GM23248 (cell line): ENCODE data around the gene NKX2-8. TPM values are rescaled to one million over a fixed set of nuclear protein-coding genes. Genes with fewer than 3 reads are reported as not detected.

Source experiments
- DNase-seq: peaks from one replicate; pipeline ENCODE4 v3.0.0-alpha.2; 2015
- H2AFZ ChIP-seq: fragments of 200-600 bp; sonication (generic); 2 replicates; pipeline ENCODE4 v1.6.1; 2016; ENCODE audit warnings: antibody characterized with exemption
- H3F3A ChIP-seq: fragments of 200-600 bp; sonication (generic); 2 replicates; pipeline ENCODE4 v1.6.1; 2016; ENCODE audit warnings: mild to moderate bottlenecking, antibody characterized with exemption, mixed run types; ENCODE audit not compliant: insufficient read depth
- H3K27ac ChIP-seq: fragments of 200-600 bp; sonication (generic); 2 replicates; pipeline ENCODE4 v1.5.1; 2016; ENCODE audit warnings: mild to moderate bottlenecking
- H3K27me3 ChIP-seq: fragments of 200-600 bp; sonication (generic); replicated peaks from 2 replicates; pipeline ENCODE4 v1.6.1; 2016; ENCODE audit warnings: mild to moderate bottlenecking; ENCODE audit not compliant: insufficient read depth
- H3K36me3 ChIP-seq: fragments of 200-600 bp; sonication (generic); 2 replicates; pipeline ENCODE4 v1.6.1; 2016; ENCODE audit warnings: low read depth, mild to moderate bottlenecking
- H3K4me1 ChIP-seq: fragments of 200-600 bp; sonication (generic); 2 replicates; pipeline ENCODE4 v1.6.1; 2016; ENCODE audit warnings: mild to moderate bottlenecking; ENCODE audit not compliant: insufficient read depth
- H3K4me2 ChIP-seq: fragments of 200-600 bp; sonication (generic); one replicate; pipeline ENCODE4 v1.6.1; 2016; ENCODE audit warnings: mild to moderate bottlenecking; ENCODE audit not compliant: unreplicated experiment
- H3K4me3 ChIP-seq: fragments of 200-600 bp; sonication (generic); 2 replicates; pipeline ENCODE4 v1.5.1; 2016; ENCODE audit warnings: mild to moderate bottlenecking
- H3K79me2 ChIP-seq: fragments of 200-600 bp; sonication (generic); 2 replicates; pipeline ENCODE4 v1.6.1; 2016; ENCODE audit warnings: mild to moderate bottlenecking; ENCODE audit not compliant: insufficient read depth
- H3K9ac ChIP-seq: fragments of 200-600 bp; sonication (generic); 2 replicates; pipeline ENCODE4 v1.6.1; 2016; ENCODE audit warnings: mild to moderate bottlenecking
- H3K9me2 ChIP-seq: fragments of 200-600 bp; sonication (generic); 2 replicates; pipeline ENCODE4 v1.6.1; 2016; ENCODE audit warnings: mixed run types, mild to moderate bottlenecking, moderate library complexity; ENCODE audit not compliant: insufficient read depth
- H3K9me3 ChIP-seq: fragments of 200-600 bp; sonication (generic); one replicate; pipeline ENCODE4 v1.6.1; 2017; ENCODE audit warnings: low read depth
- H4K20me1 ChIP-seq: fragments of 200-600 bp; sonication (generic); 2 replicates; pipeline ENCODE4 v1.6.0; 2016; ENCODE audit not compliant: insufficient read depth
- EZH2 ChIP-seq: fragments of 200-600 bp; sonication (generic); IDR thresholded peaks from 2 replicates; pipeline ENCODE4 v1.6.1; 2018; ENCODE audit warnings: antibody characterized with exemption, mild to moderate bottlenecking; ENCODE audit not compliant: insufficient read depth, poor library complexity, severe bottlenecking
- EZH2phosphoT487 ChIP-seq: fragments of 200-600 bp; sonication (generic); IDR thresholded peaks from 2 replicates; pipeline ENCODE4 v1.6.1; 2018; ENCODE audit warnings: antibody characterized with exemption, moderate library complexity, mild to moderate bottlenecking, low read depth; ENCODE audit not compliant: insufficient read depth
- WGBS, 2 experiments: methylation state at CpG; one replicate each; pipeline ENCODE4 v1.1.6; 2015 to 2017; ENCODE audit warnings: low lambda C conversion rate in 2 of 2, low coverage in 1 of 2; ENCODE audit errors: missing lambda C conversion rate in 2 of 2; 5-methylcytosine and 5-hydroxymethylcytosine counted together
- in situ Hi-C: fragments of 300-500 bp; cut with MboI; formaldehyde crosslinking; loops from 2 replicates; pipeline ENCODE4 v1.15.0; 2020
- polyA plus RNA-seq: library from polyadenylated mRNA; unstranded; fragments of >200 nt; fragmentation: Nextera tagmentation; extraction: Ambion mirVana; gene quantifications from 2 replicates; pipeline ENCODE4 v1.2.1, GENCODE V29; 2016
- total RNA-seq: library from RNA; depleted of rRNA; stranded (reverse); fragments of >200 nt; shearing (Covaris generic); gene quantifications from 2 replicates; pipeline ENCODE4 v1.2.3, GENCODE V29; 2014

Gene NKX2-8
- total and polyA plus RNA-seq, 2 experiments from 2014 or later = not detected

DNA sequence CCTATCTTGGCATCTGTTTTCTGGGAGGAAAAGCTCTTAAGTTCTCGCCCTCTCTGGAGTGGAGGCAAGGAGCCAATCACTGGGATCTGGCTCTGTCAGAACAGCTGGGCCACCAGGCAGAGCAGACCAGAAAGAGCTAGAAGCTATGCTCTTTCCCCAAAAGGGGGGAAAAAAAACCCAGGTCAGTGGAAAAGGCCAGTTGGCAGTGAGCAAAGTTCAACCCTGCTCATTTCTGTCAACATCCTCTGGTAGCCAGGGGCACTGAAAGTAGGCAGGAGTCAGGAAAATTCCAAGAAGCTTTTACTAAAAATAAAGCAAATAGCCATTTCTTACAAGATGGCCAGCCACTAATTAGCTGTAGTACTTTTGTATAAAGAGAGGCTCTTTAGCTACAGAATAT lies 42.6 kb upstream of the NKX2-8 start:
- Histone ChIP-seq H3K4me1 (no peaks in the 10 kb centered on the region), H3K27me3 (peaks cover 18% of the 10 kb centered on the region), H3K4me3 (no peak overlapping the region), H3F3A (no peaks in the 10 kb centered on the region), H2AFZ (no peak overlapping the region), H3K36me3 (no peaks in the 10 kb centered on the region), H4K20me1 (no peaks in the 10 kb centered on the region), H3K9me2 (no peaks in the 10 kb centered on the region), H3K9ac (no peak overlapping the region), H3K9me3 (no peaks in the 10 kb centered on the region), H3K4me2 (no peak overlapping the region), H3K27ac (no peak overlapping the region), H3K79me2 (no peaks in the 10 kb centered on the region)
- in situ Hi-C loops = no loop called here
- 20 to 22% methylated on average over 1 of the region's 1 CpG for WGBS, 2 experiments
- DNase-seq = no peak
- no peak for TF ChIP-seq EZH2phosphoT487
- TF ChIP-seq EZH2 = no peak

GRCh38 chr14:36619853-36620252 lies 37.4 kb upstream of the NKX2-8 start:
- 28 to 30% methylated on average over 2 of the region's 2 CpGs for WGBS, 2 experiments
- TF ChIP-seq EZH2 (no peak), EZH2phosphoT487 (no peak)

GRCh38 chr14:36619131-36619530 lies 36.7 kb upstream of the NKX2-8 start:
- no peaks in the 10 kb centered on the region for H3K79me2 ChIP-seq
- in situ Hi-C loops = no loop called here
- no peak for TF ChIP-seq EZH2phosphoT487
- TF ChIP-seq EZH2 = no peak
- 0 out of 2 replicates have a peak, but pooled peaks cover 4% of the 10 kb centered on the region for H3K27me3 ChIP-seq
- no peaks in the 10 kb centered on the region for H3F3A ChIP-seq
- DNase-seq = no peak
- H3K9me2 ChIP-seq = no peaks in the 10 kb centered on the region
- H3K27ac ChIP-seq = no peak overlapping the region
- no peaks in the 10 kb centered on the region for H4K20me1 ChIP-seq
- no peaks in the 10 kb centered on the region for H3K36me3 ChIP-seq
- H3K4me1 ChIP-seq = no peaks in the 10 kb centered on the region
- H2AFZ ChIP-seq = no peak overlapping the region
- no peak overlapping the region for H3K4me3 ChIP-seq
- no peaks in the 10 kb centered on the region for H3K9me3 ChIP-seq
- no peak overlapping the region for H3K9ac ChIP-seq
- no peak overlapping the region for H3K4me2 ChIP-seq
- WGBS, 2 experiments = 27 to 30% methylated on average over 3 of the region's 3 CpGs

More at GRCh38 chr14:36619853-36620252, 37.4 kb upstream of the NKX2-8 start:
- Histone ChIP-seq H3K9me2 (no peaks in the 10 kb centered on the region), H3K27ac (no peak overlapping the region), H4K20me1 (no peaks in the 10 kb centered on the region), H3K27me3 (0 out of 2 replicates have a peak, but pooled peaks cover 4% of the 10 kb centered on the region), H3K4me3 (no peak overlapping the region), H3K4me1 (no peaks in the 10 kb centered on the region), H3K9ac (no peak overlapping the region), H3K79me2 (no peaks in the 10 kb centered on the region), H3F3A (no peaks in the 10 kb centered on the region), H3K36me3 (no peaks in the 10 kb centered on the region), H2AFZ (no peak overlapping the region), H3K9me3 (no peaks in the 10 kb centered on the region), H3K4me2 (no peak overlapping the region)
- in situ Hi-C loops = no loop called here
- DNase-seq = peak; percentile 6

- Histone ChIP-seq H3K79me2 (no peaks in the 10 kb centered on the region), H3K27me3 (0 out of 2 replicates have a peak, but pooled peaks cover 4% of the 10 kb centered on the region), H3K9me3 (no peaks in the 10 kb centered on the region), H2AFZ (no peak overlapping the region), H3K27ac (no peak overlapping the region), H3K9ac (no peak overlapping the region), H3F3A (no peaks in the 10 kb centered on the region), H3K4me2 (no peak overlapping the region), H3K4me1 (no peaks in the 10 kb centered on the region), H3K36me3 (no peaks in the 10 kb centered on the region), H3K4me3 (no peak overlapping the region), H3K9me2 (no peaks in the 10 kb centered on the region), H4K20me1 (no peaks in the 10 kb centered on the region)
- WGBS, 2 experiments = 0% methylated on average over 2 of the region's 2 CpGs
- in situ Hi-C loops = no loop called here
- DNase-seq = peak; percentile 3
- TF ChIP-seq EZH2 (no peak), EZH2phosphoT487 (no peak)
These were observed 36.2 kb upstream of the NKX2-8 start for GRCh38 chr14:36618641-36619040.

DNA sequence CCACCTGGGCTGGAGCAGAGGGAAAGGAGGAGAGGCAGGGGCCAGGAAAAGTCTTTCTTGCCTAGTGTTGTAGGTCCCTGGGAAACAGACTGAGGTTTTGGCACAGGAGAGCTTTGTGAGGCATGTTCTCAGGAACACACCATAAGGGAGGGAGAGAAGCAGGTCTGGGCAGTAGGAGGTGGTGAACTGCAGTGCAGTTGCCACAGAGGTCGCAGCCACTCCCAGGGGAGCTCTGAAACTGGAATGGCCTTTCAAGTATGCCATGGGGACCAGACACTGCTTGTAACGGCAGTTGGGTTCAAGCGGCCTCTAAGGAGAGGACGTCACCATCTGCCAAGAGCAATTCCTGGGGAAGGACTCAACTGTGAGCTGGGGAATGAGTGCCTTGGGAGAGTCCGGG lies 35.4 kb upstream of the NKX2-8 start:
- Histone ChIP-seq H3K4me2 (no peak overlapping the region), H2AFZ (no peak overlapping the region), H3K27me3 (0 out of 2 replicates have a peak, but pooled peaks cover 4% of the 10 kb centered on the region), H4K20me1 (no peaks in the 10 kb centered on the region), H3K9ac (no peak overlapping the region), H3K4me1 (no peaks in the 10 kb centered on the region), H3F3A (no peaks in the 10 kb centered on the region), H3K36me3 (no peaks in the 10 kb centered on the region), H3K27ac (no peak overlapping the region), H3K79me2 (no peaks in the 10 kb centered on the region), H3K9me3 (no peaks in the 10 kb centered on the region), H3K4me3 (no peak overlapping the region), H3K9me2 (no peaks in the 10 kb centered on the region)
- DNase-seq = no peak
- in situ Hi-C loops = no loop called here
- TF ChIP-seq EZH2 (no peak), EZH2phosphoT487 (no peak)
- 31 to 46% methylated on average over 5 of the region's 5 CpGs for WGBS, 2 experiments
